WERI-Rb-1 (cell line): ENCODE measurements around the gene SETD1B.

Experiments
- DNase-seq: peaks from one replicate; pipeline ENCODE4 v3.0.0-alpha.2; 2020
- H3K27ac ChIP-seq: fragments of 250-450 bp; sonication (Bioruptor Pico); 2 replicates; pipeline ENCODE4 v1.5.1; 2020; ENCODE audit warnings: mild to moderate bottlenecking, moderate library complexity
- H3K27me3 ChIP-seq: fragments of 250-450 bp; sonication (Bioruptor Pico); 2 replicates; pipeline ENCODE4 v1.5.1; 2021; ENCODE audit warnings: mild to moderate bottlenecking, low read depth, moderate library complexity; ENCODE audit not compliant: insufficient read depth, severe bottlenecking
- H3K36me3 ChIP-seq: fragments of 250-450 bp; sonication (Bioruptor Pico); 2 replicates; pipeline ENCODE4 v1.5.1; 2020; ENCODE audit warnings: mild to moderate bottlenecking, moderate library complexity
- H3K4me3 ChIP-seq: 2 replicates; pipeline ENCODE4 v1.5.1; 2011; ENCODE audit warnings: low read depth, mild to moderate bottlenecking, control low read depth, low read length
- H3K9me3 ChIP-seq: fragments of 250-450 bp; sonication (Bioruptor Pico); 2 replicates; pipeline ENCODE4 v1.5.1; 2021; ENCODE audit warnings: mild to moderate bottlenecking, moderate library complexity; ENCODE audit not compliant: severe bottlenecking
- TF ChIP-seq, protein P1 (sequence below): IDR thresholded peaks from 2 replicates; pipeline ENCODE4 v1.5.1; 2011; ENCODE audit warnings: low read depth, mild to moderate bottlenecking, control low read depth, inconsistent platforms, low read length

Gene SETD1B

GRCh38 chr12:121812921-121813896 lies 9.4 kb downstream of the SETD1B start:
- peaks cover 82% of the 10 kb centered on the region for H3K36me3 ChIP-seq
- no peak overlapping the region for H3K4me3 ChIP-seq

GRCh38 chr12:121813951-121814350 lies 10.1 kb downstream of the SETD1B start:
- TF ChIP-seq, protein P1, sequence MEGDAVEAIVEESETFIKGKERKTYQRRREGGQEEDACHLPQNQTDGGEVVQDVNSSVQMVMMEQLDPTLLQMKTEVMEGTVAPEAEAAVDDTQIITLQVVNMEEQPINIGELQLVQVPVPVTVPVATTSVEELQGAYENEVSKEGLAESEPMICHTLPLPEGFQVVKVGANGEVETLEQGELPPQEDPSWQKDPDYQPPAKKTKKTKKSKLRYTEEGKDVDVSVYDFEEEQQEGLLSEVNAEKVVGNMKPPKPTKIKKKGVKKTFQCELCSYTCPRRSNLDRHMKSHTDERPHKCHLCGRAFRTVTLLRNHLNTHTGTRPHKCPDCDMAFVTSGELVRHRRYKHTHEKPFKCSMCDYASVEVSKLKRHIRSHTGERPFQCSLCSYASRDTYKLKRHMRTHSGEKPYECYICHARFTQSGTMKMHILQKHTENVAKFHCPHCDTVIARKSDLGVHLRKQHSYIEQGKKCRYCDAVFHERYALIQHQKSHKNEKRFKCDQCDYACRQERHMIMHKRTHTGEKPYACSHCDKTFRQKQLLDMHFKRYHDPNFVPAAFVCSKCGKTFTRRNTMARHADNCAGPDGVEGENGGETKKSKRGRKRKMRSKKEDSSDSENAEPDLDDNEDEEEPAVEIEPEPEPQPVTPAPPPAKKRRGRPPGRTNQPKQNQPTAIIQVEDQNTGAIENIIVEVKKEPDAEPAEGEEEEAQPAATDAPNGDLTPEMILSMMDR: no peak
- Histone ChIP-seq H3K9me3 (no peaks in the 10 kb centered on the region), H3K4me3 (no peak overlapping the region), H3K27me3 (no peaks in the 10 kb centered on the region), H3K27ac (no peak overlapping the region), H3K36me3 (peaks cover 82% of the 10 kb centered on the region)
- no peak for DNase-seq

More at GRCh38 chr12:121812921-121813896, 9.4 kb downstream of the SETD1B start:
- Histone ChIP-seq H3K27me3 (no peaks in the 10 kb centered on the region), H3K9me3 (no peaks in the 10 kb centered on the region), H3K27ac (no peak overlapping the region)
- DNase-seq: no peak
- TF ChIP-seq, protein P1: no peak

DNA sequence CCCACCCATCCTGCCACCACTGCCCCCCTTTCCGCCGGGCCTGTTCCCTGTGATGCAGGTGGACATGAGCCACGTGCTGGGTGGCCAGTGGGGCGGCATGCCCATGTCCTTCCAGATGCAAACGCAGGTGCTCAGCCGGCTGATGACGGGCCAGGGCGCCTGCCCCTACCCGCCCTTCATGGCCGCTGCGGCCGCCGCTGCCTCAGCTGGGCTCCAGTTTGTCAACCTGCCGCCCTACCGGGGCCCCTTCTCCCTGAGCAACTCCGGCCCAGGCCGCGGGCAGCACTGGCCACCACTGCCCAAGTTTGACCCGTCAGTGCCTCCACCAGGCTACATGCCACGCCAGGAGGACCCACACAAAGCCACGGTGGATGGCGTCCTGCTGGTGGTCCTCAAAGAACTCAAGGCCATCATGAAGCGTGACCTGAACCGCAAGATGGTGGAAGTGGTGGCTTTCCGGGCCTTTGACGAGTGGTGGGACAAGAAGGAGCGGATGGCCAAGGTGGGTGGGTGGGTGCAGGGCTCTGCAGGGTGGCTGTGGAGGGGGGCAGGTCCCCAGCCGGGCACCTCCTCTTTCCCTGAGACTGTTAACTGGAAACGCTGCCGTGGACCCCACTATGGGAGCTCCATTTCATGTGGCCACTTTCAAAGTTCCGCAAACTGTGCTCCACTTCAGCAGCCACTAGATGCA lies 10.8 kb downstream of the SETD1B start:
- Histone ChIP-seq H3K9me3 (no peaks in the 10 kb centered on the region), H3K27ac (no peak overlapping the region), H3K27me3 (no peaks in the 10 kb centered on the region), H3K4me3 (no peak overlapping the region), H3K36me3 (peaks cover 82% of the 10 kb centered on the region)
- TF ChIP-seq, protein P1: no peak
- no peak for DNase-seq

DNA sequence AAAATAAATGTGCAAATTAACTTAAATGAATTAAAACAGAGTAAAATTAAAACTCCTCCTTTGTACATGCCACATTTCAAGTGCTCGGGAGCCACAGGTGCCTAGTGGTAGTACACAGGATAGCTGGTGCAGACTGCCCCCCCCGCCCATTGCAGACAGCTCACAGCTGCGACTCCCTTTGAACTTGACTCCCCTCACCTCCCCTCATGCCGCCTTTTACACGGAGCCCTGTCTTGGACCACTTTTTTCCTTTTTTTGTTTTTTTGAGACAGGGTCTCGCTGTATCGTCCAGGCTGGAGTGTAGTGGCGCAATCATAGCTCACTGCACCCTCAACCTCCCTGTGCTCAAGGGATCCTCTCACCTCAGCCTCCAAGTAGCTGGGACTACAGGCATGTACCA lies 11.5 kb downstream of the SETD1B start:
- Histone ChIP-seq H3K9me3 (no peaks in the 10 kb centered on the region), H3K27me3 (no peaks in the 10 kb centered on the region), H3K27ac (no peak overlapping the region), H3K36me3 (peaks cover 82% of the 10 kb centered on the region), H3K4me3 (no peak overlapping the region)
- TF ChIP-seq, protein P1: no peak
- DNase-seq: no peak

DNA sequence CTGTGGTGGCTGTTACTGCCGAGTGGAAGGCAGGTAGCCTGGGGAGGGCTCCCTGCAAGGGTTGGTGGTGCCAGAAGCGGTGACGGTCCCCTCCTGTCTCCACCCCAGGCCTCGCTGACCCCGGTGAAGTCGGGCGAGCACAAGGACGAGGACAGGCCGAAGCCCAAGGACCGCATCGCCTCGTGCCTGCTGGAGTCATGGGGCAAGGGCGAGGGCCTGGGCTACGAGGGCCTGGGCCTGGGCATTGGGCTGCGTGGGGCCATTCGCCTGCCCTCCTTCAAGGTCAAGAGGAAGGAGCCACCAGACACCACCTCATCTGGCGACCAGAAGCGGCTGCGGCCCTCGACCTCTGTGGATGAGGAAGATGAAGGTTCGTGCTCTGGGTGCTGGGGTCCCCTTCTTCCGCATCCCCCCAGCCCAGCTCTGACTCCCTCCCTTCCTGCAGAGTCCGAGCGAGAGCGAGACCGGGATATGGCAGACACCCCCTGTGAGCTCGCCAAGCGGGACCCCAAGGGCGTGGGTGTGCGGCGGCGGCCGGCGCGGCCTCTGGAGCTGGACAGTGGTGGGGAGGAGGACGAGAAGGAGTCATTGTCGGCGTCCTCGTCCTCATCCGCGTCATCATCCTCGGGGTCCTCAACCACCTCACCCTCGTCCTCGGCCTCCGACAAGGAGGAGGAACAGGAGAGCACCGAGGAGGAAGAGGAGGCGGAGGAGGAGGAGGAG lies 13.3 kb downstream of the SETD1B start:
- H3K9me3 ChIP-seq: no peaks in the 10 kb centered on the region
- H3K27ac ChIP-seq: no peak overlapping the region
- no peaks in the 10 kb centered on the region for H3K27me3 ChIP-seq
- no peak overlapping the region for H3K4me3 ChIP-seq
- TF ChIP-seq, protein P1: no peak
- peaks cover 78% of the 10 kb centered on the region for H3K36me3 ChIP-seq
- no peak for DNase-seq
